H1 (cell line): Measurements from ENCODE around the gene IGSF9. TPM values are rescaled to one million over a fixed set of nuclear protein-coding genes. Genes with fewer than 3 reads are reported as not detected.

Source experiments
- CTCF ChIA-PET: fragments of 300-600 bp; sonication (Branson Sonifier 250); formaldehyde crosslinking; loops from one replicate; lab custom pipeline; 2021; ENCODE audit not compliant: partially characterized antibody; lab: Charles Lee
- POLR2A ChIA-PET: fragments of 300-600 bp; sonication (Branson Sonifier 250); formaldehyde crosslinking; loops from one replicate; lab custom pipeline; 2021; ENCODE audit warnings: inconsistent platforms; ENCODE audit not compliant: partially characterized antibody; lab: Charles Lee
- DNase-seq, 2 experiments: peaks; one replicate each; pipeline versions ENCODE4 v3.0.0 to v3.0.0-alpha.2; 2010 to 2022; ENCODE audit warnings: low spot score in 2 of 2, low read depth in 1 of 2, mixed read lengths in 1 of 2
- FAIRE-seq: peaks from 2 replicates; lab custom pipeline; 2011; peaks lifted over from hg19 to GRCh38; lab: Jason Lieb, UNC
- H2AFZ ChIP-seq: 2 replicates; pipeline ENCODE4 v1.8.1; 2012; ENCODE audit warnings: low read length, inconsistent platforms
- H2AK5ac ChIP-seq: 2 replicates; pipeline ENCODE4 v1.6.1; 2013; ENCODE audit warnings: low read depth, low read length
- H2BK120ac ChIP-seq: replicated peaks from 2 replicates; pipeline ENCODE3; 2013; ENCODE audit warnings: low read depth, low read length, inconsistent platforms
- H2BK12ac ChIP-seq: 2 replicates; pipeline ENCODE4 v1.6.1; 2013; ENCODE audit warnings: low read depth, low read length
- H2BK15ac ChIP-seq: 2 replicates; pipeline ENCODE4 v1.6.1; 2013; ENCODE audit warnings: low read length
- H2BK20ac ChIP-seq: 2 replicates; pipeline ENCODE4 v1.6.1; 2013; ENCODE audit warnings: low read length
- H2BK5ac ChIP-seq: 2 replicates; pipeline ENCODE4 v1.6.1; 2013; ENCODE audit warnings: low read depth, low read length
- H3K14ac ChIP-seq: 2 replicates; pipeline ENCODE4 v1.6.1; 2013; ENCODE audit warnings: inconsistent platforms; ENCODE audit not compliant: insufficient read length
- H3K18ac ChIP-seq: 2 replicates; pipeline ENCODE4 v1.6.1; 2013; ENCODE audit warnings: low read length; ENCODE audit errors: extremely low read depth
- H3K23ac ChIP-seq: 2 replicates; pipeline ENCODE4 v1.6.1; 2013; ENCODE audit warnings: inconsistent platforms; ENCODE audit not compliant: insufficient read length
- H3K23me2 ChIP-seq: 2 replicates; pipeline ENCODE4 v1.6.1; 2013; ENCODE audit warnings: low read depth, low read length
- H3K27ac ChIP-seq: 2 replicates; pipeline ENCODE4 v1.6.1; 2011; ENCODE audit warnings: low read depth, low read length, inconsistent platforms
- H3K27me3 ChIP-seq, 4 experiments: replicated peaks in 1 of 4; 1 replicate in 1 of 4; 2 replicates in 3 of 4; pipeline versions ENCODE4 v1.6.1 to v1.8.1; 2011 to 2013; ENCODE audit warnings: low read length in 3 of 4, mild to moderate bottlenecking in 3 of 4, inconsistent platforms in 2 of 4, mixed read lengths in 2 of 4, moderate library complexity in 1 of 4; ENCODE audit not compliant: control insufficient read depth in 3 of 4, insufficient read depth in 3 of 4; ENCODE audit errors: extremely low read depth in 1 of 4
- H3K36me3 ChIP-seq, 4 experiments: 2 replicates each; pipeline versions ENCODE4 v1.6.1 to v1.8.1; 2011 to 2013; ENCODE audit warnings: mild to moderate bottlenecking in 4 of 4, low read length in 3 of 4, moderate library complexity in 2 of 4, control low read depth in 1 of 4, inconsistent platforms in 1 of 4; ENCODE audit not compliant: insufficient read depth in 4 of 4, control insufficient read depth in 2 of 4
- H3K4ac ChIP-seq: replicated peaks from 2 replicates; pipeline ENCODE3; 2013; ENCODE audit warnings: low read length, low read depth, mixed read lengths, inconsistent platforms; ENCODE audit not compliant: insufficient read length
- H3K4me1 ChIP-seq, 4 experiments: replicated peaks in 1 of 4; 1 replicate in 1 of 4; 2 replicates in 3 of 4; pipeline versions ENCODE4 v1.6.1 to v1.8.1; 2011 to 2013; ENCODE audit warnings: low read length in 3 of 4, inconsistent platforms in 2 of 4, mixed read lengths in 1 of 4; ENCODE audit not compliant: insufficient read depth in 4 of 4, control insufficient read depth in 3 of 4
- H3K4me2 ChIP-seq, 2 experiments: 2 replicates each; pipeline versions ENCODE4 v1.6.1 to v1.8.1; 2011 to 2013; ENCODE audit warnings: low read depth in 2 of 2, low read length in 2 of 2, control low read depth in 1 of 2, inconsistent platforms in 1 of 2, mild to moderate bottlenecking in 1 of 2; ENCODE audit not compliant: insufficient read depth in 1 of 2
- H3K4me3 ChIP-seq, 4 experiments: fragments of 200-600, 300-600 bp in 1 of 4; sonication (generic), shearing (Covaris generic), sonication (Bioruptor Twin) in 1 of 4; 2 replicates each; pipeline versions ENCODE4 v1.5.1 to v1.8.1; 2011 to 2016; ENCODE audit warnings: low read length in 4 of 4, low read depth in 3 of 4, control low read depth in 2 of 4, inconsistent platforms in 2 of 4, mild to moderate bottlenecking in 2 of 4, mixed read lengths in 1 of 4, moderate library complexity in 1 of 4; ENCODE audit not compliant: insufficient read depth in 2 of 4; ENCODE audit errors: extremely low read depth in 1 of 4
- H3K56ac ChIP-seq: replicated peaks from 2 replicates; pipeline ENCODE3; 2013; ENCODE audit warnings: low read depth, mild to moderate bottlenecking, mixed read lengths, low read length, inconsistent platforms; ENCODE audit not compliant: insufficient read length
- H3K79me1 ChIP-seq: 2 replicates; pipeline ENCODE4 v1.6.1; 2013; ENCODE audit warnings: low read depth, low read length, control low read depth
- H3K79me2 ChIP-seq, 2 experiments: 2 replicates each; pipeline versions ENCODE4 v1.6.1 to v1.8.1; 2012 to 2013; ENCODE audit warnings: low read length in 2 of 2, mild to moderate bottlenecking in 2 of 2, inconsistent platforms in 1 of 2; ENCODE audit not compliant: insufficient read depth in 2 of 2, control insufficient read depth in 1 of 2
- H3K9ac ChIP-seq, 4 experiments: replicated peaks in 1 of 4; 1 replicate in 1 of 4; 2 replicates in 3 of 4; pipeline versions ENCODE4 v1.6.1 to v1.8.1; 2011 to 2013; ENCODE audit warnings: low read depth in 3 of 4, low read length in 3 of 4, control low read depth in 2 of 4, mild to moderate bottlenecking in 2 of 4, moderate library complexity in 2 of 4, inconsistent platforms in 1 of 4; ENCODE audit errors: extremely low read depth in 1 of 4
- H3K9me3 ChIP-seq, 2 experiments: 2 replicates each; pipeline versions ENCODE4 v1.6.1 to v1.8.1; 2012 to 2013; ENCODE audit warnings: mild to moderate bottlenecking in 2 of 2, moderate library complexity in 2 of 2, control low read depth in 1 of 2, inconsistent platforms in 1 of 2, low read depth in 1 of 2, low read length in 1 of 2, mixed read lengths in 1 of 2; ENCODE audit not compliant: insufficient read depth in 2 of 2
- H4K20me1 ChIP-seq, 2 experiments: replicated peaks in 1 of 2; 2 replicates each; pipeline versions ENCODE3 to v1.8.1; 2011 to 2013; ENCODE audit warnings: inconsistent platforms in 2 of 2, low read length in 2 of 2, mild to moderate bottlenecking in 1 of 2; ENCODE audit not compliant: insufficient read depth in 2 of 2, control insufficient read depth in 1 of 2
- H4K5ac ChIP-seq: 2 replicates; pipeline ENCODE4 v1.6.1; 2013; ENCODE audit warnings: low read length, low read depth, mixed read lengths, inconsistent platforms; ENCODE audit not compliant: insufficient read length
- H4K8ac ChIP-seq: 2 replicates; pipeline ENCODE4 v1.8.0; 2013; ENCODE audit warnings: mild to moderate bottlenecking, moderate library complexity, low read length, inconsistent platforms; ENCODE audit not compliant: insufficient read depth; ENCODE audit errors: extremely low read depth
- H4K91ac ChIP-seq: replicated peaks from 2 replicates; pipeline ENCODE3; 2013; ENCODE audit warnings: low read length, mixed read lengths, inconsistent platforms; ENCODE audit not compliant: insufficient read length
- CEBPB ChIP-seq: IDR thresholded peaks from 2 replicates; pipeline ENCODE4 v1.6.1; 2012; ENCODE audit warnings: low read depth, low read length
- CHD1 ChIP-seq: IDR thresholded peaks from 2 replicates; pipeline ENCODE4 v1.6.1; 2012; ENCODE audit warnings: low read depth, low read length, improper control_type of control experiment
- EZH2 ChIP-seq: fragments of 200-600 bp; sonication (generic); IDR thresholded peaks from 2 replicates; pipeline ENCODE4 v1.7.1; 2012; ENCODE audit warnings: low read depth, mild to moderate bottlenecking, moderate library complexity, low read length, inconsistent platforms; ENCODE audit not compliant: severe bottlenecking
- JUND ChIP-seq: IDR thresholded peaks from 2 replicates; pipeline ENCODE4 v1.6.1; 2011; ENCODE audit warnings: mild to moderate bottlenecking, improper control_type of control experiment, low read length
- TEAD4 ChIP-seq: IDR thresholded peaks from 2 replicates; pipeline ENCODE4 v1.6.1; 2012; ENCODE audit warnings: low read depth, low read length, inconsistent platforms, mixed read lengths
- WGBS, 2 experiments: shearing (Covaris generic) in 1 of 2; methylation state at CpG; one replicate each; pipeline versions ENCODE4 v1.1.6 to v1.1.7; 2013 to 2015; ENCODE audit warnings: low lambda C conversion rate in 2 of 2, mixed read lengths in 2 of 2, inconsistent platforms in 1 of 2, low coverage in 1 of 2, missing lambda C conversion rate in 1 of 2; ENCODE audit not compliant: insufficient replicate concordance in 2 of 2, insufficient coverage in 1 of 2, insufficient read length in 1 of 2; ENCODE audit errors: extremely low coverage in 1 of 2, missing lambda C conversion rate in 1 of 2; 5-methylcytosine and 5-hydroxymethylcytosine counted together
- polyA plus RNA-seq, 7 experiments: library from polyadenylated mRNA; depleted of rRNA in 3 of 7; stranded (reverse) in 5 of 7; unstranded in 2 of 7; fragments of >200 nt in 5 of 7; fragments of 200-250 nt in 2 of 7; gene quantifications; 1 replicate in 5 of 7; 2 replicates in 1 of 7; 4 replicates in 1 of 7; pipeline versions ENCODE4 v1.2.1 to v1.2.3, GENCODE V29; 2011 to 2013; ENCODE audit warnings: missing spikeins in 2 of 7, mixed read lengths in 2 of 7
- total RNA-seq: library from RNA; stranded (reverse); fragmentation: NEBNext Ultra II Directional; extraction: Animal tissue kit (Norgen Biotek cat#: 25700); gene quantifications from 2 replicates; pipeline ENCODE4 v1.2.1, GENCODE V29; 2021
- TF ChIP-seq, protein P1 (sequence below): IDR thresholded peaks from 2 replicates; pipeline ENCODE4 v1.6.1; 2012; ENCODE audit warnings: low read length, inconsistent platforms

IGSF9 gene
- total and polyA plus RNA-seq, 2 of the 8 experiments (the other 6 are each of a cell fraction or from before 2014, with no cell fraction given): 10.9 to 28.1 TPM

- Histone ChIP-seq H3K79me2 (no peaks in the 10 kb centered on the region), H3K27ac (no peak overlapping the region), H2AK5ac (no peak overlapping the region), H3K9me3 (peaks cover 0 to 5% of the 10 kb centered on the region in 2 experiments; a peak in 1 of 4 replicates), H3K23me2 (no peaks in the 10 kb centered on the region; the same call in 1 of the 2 replicates), H3K9ac (no peak overlapping the region), H3K56ac (no peak overlapping the region), H3K4me1 (0 out of 7 replicates have a peak, but pooled peaks cover 0 to 2% (median 0%) of the 10 kb centered on the region in 4 experiments), H3K14ac (no peak overlapping the region), H3K36me3 (no peaks in the 10 kb centered on the region), H4K5ac (no peak overlapping the region), H3K18ac (no peak overlapping the region; the same call in 1 of the 2 replicates), H2AFZ (no peak overlapping the region), H3K4ac (no peak overlapping the region), H3K27me3 (no peaks in the 10 kb centered on the region), H3K4me3 (no peak overlapping the region), H2BK120ac (no peak overlapping the region), H4K8ac (no peak overlapping the region), H2BK5ac (no peak overlapping the region), H4K91ac (no peak overlapping the region), H2BK20ac (no peak overlapping the region), H2BK12ac (no peak overlapping the region), H3K4me2 (no peak overlapping the region), H3K79me1 (no peaks in the 10 kb centered on the region), H3K23ac (no peak overlapping the region), H4K20me1 (no peaks in the 10 kb centered on the region), H2BK15ac (no peak overlapping the region)
- DNase-seq: peak in 1 of 2 experiments; percentile 35
- ChIA-PET CTCF (interaction anchor here (1.7 to 3.4 kb wide), 2 partner anchors 18 to 22 kb away, joined by 6 to 20 read pairs; no protein-coding TSS in a partner anchor), POLR2A (no interaction called here)
- no peak for FAIRE-seq
- TF ChIP-seq TEAD4: no peak
- TF ChIP-seq, protein P1, sequence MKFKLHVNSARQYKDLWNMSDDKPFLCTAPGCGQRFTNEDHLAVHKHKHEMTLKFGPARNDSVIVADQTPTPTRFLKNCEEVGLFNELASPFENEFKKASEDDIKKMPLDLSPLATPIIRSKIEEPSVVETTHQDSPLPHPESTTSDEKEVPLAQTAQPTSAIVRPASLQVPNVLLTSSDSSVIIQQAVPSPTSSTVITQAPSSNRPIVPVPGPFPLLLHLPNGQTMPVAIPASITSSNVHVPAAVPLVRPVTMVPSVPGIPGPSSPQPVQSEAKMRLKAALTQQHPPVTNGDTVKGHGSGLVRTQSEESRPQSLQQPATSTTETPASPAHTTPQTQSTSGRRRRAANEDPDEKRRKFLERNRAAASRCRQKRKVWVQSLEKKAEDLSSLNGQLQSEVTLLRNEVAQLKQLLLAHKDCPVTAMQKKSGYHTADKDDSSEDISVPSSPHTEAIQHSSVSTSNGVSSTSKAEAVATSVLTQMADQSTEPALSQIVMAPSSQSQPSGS: no peak
- no peak for TF ChIP-seq CEBPB
- no peak for TF ChIP-seq CHD1
- no peak for TF ChIP-seq EZH2
- TF ChIP-seq JUND: no peak
- 96% methylated on average over 6 of the region's 6 CpGs; no CpG with 5 or more reads in 1 of the 2 experiments for WGBS, 2 experiments
Observed at GRCh38 chr1:159985473-159985872, 40.1 kb upstream of the IGSF9 start.
